Heart left ventricle (tissue), 16 donors: ENCODE results near the gene TNP1. TPM values are rescaled to one million over a fixed set of nuclear protein-coding genes. Genes with fewer than 3 reads are reported as not detected.

Experiments
- ATAC-seq, 4 donors: fragments of 200-7000 bp; cut with Tn5 transposase; one replicate each; pipeline ENCODE4 v1.9.1; 2020 to 2022; ENCODE audit warnings: moderate library complexity in 4 of 4, mild to moderate bottlenecking in 3 of 4, moderate number of reproducible peaks in 1 of 4
- DNase-seq, 5 donors: peaks; one replicate each; pipeline ENCODE4 v3.0.0-alpha.2; 2020
- H3K27ac ChIP-seq, 12 donors: fragments of 200-600 bp; sonication (generic) in 4 of 12; one replicate each; pipeline versions ENCODE4 v1.5.0 to v1.8.0; 2016 to 2022; ENCODE audit warnings: mild to moderate bottlenecking in 2 of 12
- H3K27me3 ChIP-seq, 9 donors: fragments of 200-600 bp; sonication (generic) in 2 of 9; one replicate each; pipeline versions ENCODE4 v1.5.1 to v1.8.0; 2016 to 2022; ENCODE audit warnings: mild to moderate bottlenecking in 3 of 9
- H3K36me3 ChIP-seq, 9 donors: fragments of 200-600 bp; sonication (generic) in 2 of 9; one replicate each; pipeline versions ENCODE4 v1.5.0 to v1.8.0; 2018 to 2022; ENCODE audit warnings: mild to moderate bottlenecking in 2 of 9
- H3K4me1 ChIP-seq, 12 donors: fragments of 200-600 bp; sonication (generic) in 4 of 12; one replicate each; pipeline versions ENCODE4 v1.5.0 to v1.8.0; 2016 to 2022; ENCODE audit warnings: mild to moderate bottlenecking in 3 of 12
- H3K4me3 ChIP-seq, 12 donors: fragments of 200-600 bp; sonication (generic) in 4 of 12; one replicate each; pipeline versions ENCODE4 v1.5.0 to v1.8.0; 2017 to 2022; ENCODE audit warnings: mild to moderate bottlenecking in 9 of 12, moderate library complexity in 4 of 12
- H3K9me3 ChIP-seq, 12 donors: fragments of 200-600 bp; sonication (generic) in 4 of 12; one replicate each; pipeline versions ENCODE4 v1.5.0 to v1.8.0; 2016 to 2022; ENCODE audit warnings: mild to moderate bottlenecking in 1 of 12
- CTCF ChIP-seq, 12 donors: fragments of 200-600 bp; sonication (generic) in 4 of 12; IDR thresholded peaks; one replicate each; pipeline versions ENCODE4 v1.5.0 to v1.8.0; 2018 to 2022; ENCODE audit warnings: antibody characterized with exemption in 12 of 12, mild to moderate bottlenecking in 5 of 12
- POLR2A ChIP-seq, 2 donors: fragments of 450-650 bp; IDR thresholded peaks; one replicate each; pipeline ENCODE4 v1.6.1; 2017; ENCODE audit warnings: antibody characterized with exemption in 2 of 2, mild to moderate bottlenecking in 2 of 2, moderate library complexity in 2 of 2
- WGBS, 4 donors: extraction: QIAGEN DNeasy Blood & Tissue Kit in 2 of 4; methylation state at CpG; one replicate each; pipeline versions ENCODE4 v1.1.5 to v1.1.7; 2013 to 2018; 5-methylcytosine and 5-hydroxymethylcytosine counted together
- intact Hi-C, 10 donors: fragments of 100-400 bp; cut with DNase I; formaldehyde crosslinking; loops; one replicate each; pipeline versions ENCODE4 v1.11.1 to v1.14.2; 2022
- polyA plus RNA-seq, 2 donors: library from polyadenylated mRNA; stranded (reverse); fragments of 200-250 nt; gene quantifications; one replicate each; pipeline ENCODE4 v1.2.3, GENCODE V29; 2013
- total RNA-seq, 9 donors: library from RNA; depleted of rRNA in 2 of 9; stranded (reverse); fragments of >200 nt in 2 of 9; fragmentation: NEBNext Ultra II Directional in 3 of 9; extraction: Animal tissue kit (Norgen Biotek cat#: 25700) in 3 of 9; gene quantifications; one replicate each; pipeline versions ENCODE4 v1.1.0 to v1.2.4, GENCODE V29; 2016 to 2023
- donor health status: ischemic (EF 13 %, LVEDD 7.1; RV severe dilation, severe dysfunction).
- donor health status: healthy with polysubstance abuse.
- donor health status: DM: no; HTN: yes; CAD: no.
- donor health status: DM: no; HTN: no; CAD: no.
- donor health status: ischemic (EF 25% LVEDD 6.9; RV normal size, moderate dysfunction).
- donor health status: ischemic (EF 25% LVEDD 5.7; RV mildly dilated, moderate dysfunction).
- donor health status: healthy.
- donor health status: DM: yes; HTN: yes; CAD: no.
- donor health status: ischemic (EF 35%, LVEDD 5.7; RV mildly dilated, moderate dysfunction).
- donor health status: nonischemic (EF 11% LVEDD 7.7; RV severe dilation, severe dysfunction).
- donor health status: DM: yes; HTN: yes; CAD: no.
- donor health status: PGD.
- donor health status: ischemic (EF 29% LVEDD 5.4; RV normal size, mild dysfunction).
- donor health status: nonischemic (EF 23%, LVEDD 6.1; RV moderate dilation, normal function).

Gene TNP1
- total and polyA plus RNA-seq, 11 donors: not detected

GRCh38 chr2:216872040-216872439 is 12.2 kb upstream of the TNP1 start:
- intact Hi-C loops: no loop called here

GRCh38 chr2:216871333-216871934 is 11.6 kb upstream of the TNP1 start:
- H3K36me3 ChIP-seq: no peaks in the 10 kb centered on the region

More at GRCh38 chr2:216872040-216872439, 12.2 kb upstream of the TNP1 start:
- TF ChIP-seq CTCF (IDR thresholded peaks at IDR 0.05) (no peak), POLR2A (IDR thresholded peaks at IDR 0.05) (no peak)
- H3K36me3 ChIP-seq: no peaks in the 10 kb centered on the region
- H3K4me1 ChIP-seq: no peaks in the 10 kb centered on the region
- ATAC-seq: no peak
- DNase-seq: no peak
- no peak overlapping the region for H3K4me3 ChIP-seq
- no peak overlapping the region for H3K27ac ChIP-seq
- WGBS, 4 donors: 90 to 99% (median 93%) methylated on average over 3 of the region's 3 CpGs
- no peaks in the 10 kb centered on the region for H3K27me3 ChIP-seq
- H3K9me3 ChIP-seq: no peaks in the 10 kb centered on the region

GRCh38 chr2:216870508-216871332 is 10.9 kb upstream of the TNP1 start:
- TF ChIP-seq POLR2A (IDR thresholded peaks at IDR 0.05) (no peak), CTCF (IDR thresholded peaks at IDR 0.05) (no peak)
- intact Hi-C loops: no loop called here
- Histone ChIP-seq H3K27me3 (no peaks in the 10 kb centered on the region), H3K36me3 (no peaks in the 10 kb centered on the region), H3K4me1 (no peaks in the 10 kb centered on the region), H3K4me3 (no peak overlapping the region), H3K27ac (no peak overlapping the region), H3K9me3 (no peaks in the 10 kb centered on the region)
- 95 to 98% (median 96%) methylated on average over 3 of the region's 3 CpGs for WGBS, 4 donors
- no peak for ATAC-seq
- DNase-seq: no peak

More at GRCh38 chr2:216871333-216871934, 11.6 kb upstream of the TNP1 start:
- Histone ChIP-seq H3K27me3 (no peaks in the 10 kb centered on the region), H3K9me3 (no peaks in the 10 kb centered on the region), H3K27ac (no peak overlapping the region), H3K4me1 (no peaks in the 10 kb centered on the region), H3K4me3 (no peak overlapping the region)
- TF ChIP-seq POLR2A (IDR thresholded peaks at IDR 0.05): no peak
- no peak for TF ChIP-seq CTCF (IDR thresholded peaks at IDR 0.05)
- DNase-seq (no peak), ATAC-seq (no peak)
- intact Hi-C loops: no loop called here
- 82 to 84% (median 84%) methylated on average over 4 of the region's 4 CpGs for WGBS, 4 donors

GRCh38 chr2:216866515-216867095 is 6.7 kb upstream of the TNP1 start:
- no peaks in the 10 kb centered on the region for H3K36me3 ChIP-seq
- H3K27ac ChIP-seq: no peak overlapping the region
- no peaks in the 10 kb centered on the region for H3K9me3 ChIP-seq
- WGBS, 4 donors: 85 to 91% (median 86%) methylated on average over 3 of the region's 3 CpGs
- TF ChIP-seq POLR2A (IDR thresholded peaks at IDR 0.05): no peak
- TF ChIP-seq CTCF (IDR thresholded peaks at IDR 0.05): no peak
- intact Hi-C loops: no loop called here
- DNase-seq (no peak), ATAC-seq (no peak)
- no peak overlapping the region for H3K4me3 ChIP-seq
- H3K4me1 ChIP-seq: peaks cover 0 to 7% (median 0%) of the 10 kb centered on the region in 12 donors
- H3K27me3 ChIP-seq: no peaks in the 10 kb centered on the region
